ENCODE results near the gene TIMELESS.

DNA sequence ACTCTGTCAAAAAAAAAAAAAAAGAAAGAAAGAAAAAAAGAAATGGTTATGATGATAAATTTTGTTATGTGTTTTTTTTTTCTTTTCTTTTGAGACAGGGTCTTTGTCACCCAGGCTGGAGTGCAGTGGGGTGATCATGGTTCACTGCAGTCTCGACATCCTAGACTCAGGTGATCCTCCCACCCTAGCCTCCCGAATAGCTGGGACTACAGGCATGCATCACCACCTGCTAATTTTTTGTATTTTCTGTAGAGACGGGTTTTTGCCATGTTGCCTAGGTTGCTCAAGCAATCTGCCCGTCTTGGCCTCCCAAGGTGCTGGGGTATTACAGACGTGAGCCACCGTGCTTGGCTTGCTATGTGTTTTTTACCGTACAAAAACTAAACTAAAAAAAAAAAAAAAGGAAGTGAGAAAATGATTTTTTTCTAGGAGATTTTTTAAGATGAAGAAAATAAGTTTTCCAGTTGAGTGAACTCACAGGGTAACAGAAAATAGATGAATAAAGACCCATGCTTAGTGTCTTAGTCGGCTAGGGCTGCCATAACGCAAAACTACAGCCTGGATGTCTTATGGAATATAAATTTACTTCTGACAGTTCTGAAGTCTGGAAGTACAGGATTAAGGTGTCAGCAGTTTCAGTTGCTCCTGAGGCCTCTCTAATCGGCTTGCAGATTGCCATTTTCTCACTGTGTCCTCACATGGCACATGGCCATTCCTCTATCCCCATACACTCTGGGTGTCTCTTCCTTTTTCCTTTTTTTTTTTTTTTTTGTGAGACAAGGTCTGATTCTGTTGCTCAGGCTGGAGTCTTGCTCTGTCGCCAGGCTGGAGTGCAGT lies 73.4 kb downstream of the TIMELESS start:
- TF ChIP-seq, protein P1, sequence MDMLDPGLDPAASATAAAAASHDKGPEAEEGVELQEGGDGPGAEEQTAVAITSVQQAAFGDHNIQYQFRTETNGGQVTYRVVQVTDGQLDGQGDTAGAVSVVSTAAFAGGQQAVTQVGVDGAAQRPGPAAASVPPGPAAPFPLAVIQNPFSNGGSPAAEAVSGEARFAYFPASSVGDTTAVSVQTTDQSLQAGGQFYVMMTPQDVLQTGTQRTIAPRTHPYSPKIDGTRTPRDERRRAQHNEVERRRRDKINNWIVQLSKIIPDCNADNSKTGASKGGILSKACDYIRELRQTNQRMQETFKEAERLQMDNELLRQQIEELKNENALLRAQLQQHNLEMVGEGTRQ (IDR thresholded peaks at IDR 0.05; ENCODE audit: borderline replicate concordance, low read depth, low read length), result no peak
- TF ChIP-seq POLR2A (IDR thresholded peaks at IDR 0.05; ENCODE audit: low read depth, low read length) (no peak), EZH2 (IDR thresholded peaks at IDR 0.05; ENCODE audit: borderline replicate concordance, control insufficient read depth, low read depth, low read length) (no peak), SP1 (IDR thresholded peaks at IDR 0.05; ENCODE audit: low read depth, low read length) (no peak), KDM1A (IDR thresholded peaks at IDR 0.05; ENCODE audit: borderline replicate concordance) (no peak), IRF4 (IDR thresholded peaks at IDR 0.05; ENCODE audit: low read depth, low read length) (no peak), SMC3 (IDR thresholded peaks at IDR 0.05; ENCODE audit: borderline replicate concordance, low read length) (no peak), PAX8 (IDR thresholded peaks at IDR 0.05) (no peak), CREB1 (IDR thresholded peaks at IDR 0.05; ENCODE audit: low read depth) (no peak)
- TF ChIP-seq, protein P2, sequence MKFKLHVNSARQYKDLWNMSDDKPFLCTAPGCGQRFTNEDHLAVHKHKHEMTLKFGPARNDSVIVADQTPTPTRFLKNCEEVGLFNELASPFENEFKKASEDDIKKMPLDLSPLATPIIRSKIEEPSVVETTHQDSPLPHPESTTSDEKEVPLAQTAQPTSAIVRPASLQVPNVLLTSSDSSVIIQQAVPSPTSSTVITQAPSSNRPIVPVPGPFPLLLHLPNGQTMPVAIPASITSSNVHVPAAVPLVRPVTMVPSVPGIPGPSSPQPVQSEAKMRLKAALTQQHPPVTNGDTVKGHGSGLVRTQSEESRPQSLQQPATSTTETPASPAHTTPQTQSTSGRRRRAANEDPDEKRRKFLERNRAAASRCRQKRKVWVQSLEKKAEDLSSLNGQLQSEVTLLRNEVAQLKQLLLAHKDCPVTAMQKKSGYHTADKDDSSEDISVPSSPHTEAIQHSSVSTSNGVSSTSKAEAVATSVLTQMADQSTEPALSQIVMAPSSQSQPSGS (IDR thresholded peaks at IDR 0.05; ENCODE audit: low read length), result no peak
- TF ChIP-seq, protein P3, sequence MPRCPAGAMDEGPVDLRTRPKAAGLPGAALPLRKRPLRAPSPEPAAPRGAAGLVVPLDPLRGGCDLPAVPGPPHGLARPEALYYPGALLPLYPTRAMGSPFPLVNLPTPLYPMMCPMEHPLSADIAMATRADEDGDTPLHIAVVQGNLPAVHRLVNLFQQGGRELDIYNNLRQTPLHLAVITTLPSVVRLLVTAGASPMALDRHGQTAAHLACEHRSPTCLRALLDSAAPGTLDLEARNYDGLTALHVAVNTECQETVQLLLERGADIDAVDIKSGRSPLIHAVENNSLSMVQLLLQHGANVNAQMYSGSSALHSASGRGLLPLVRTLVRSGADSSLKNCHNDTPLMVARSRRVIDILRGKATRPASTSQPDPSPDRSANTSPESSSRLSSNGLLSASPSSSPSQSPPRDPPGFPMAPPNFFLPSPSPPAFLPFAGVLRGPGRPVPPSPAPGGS (IDR thresholded peaks at IDR 0.05; ENCODE audit: borderline replicate concordance, insufficient read depth, low read depth, low read length, poor library complexity, severe bottlenecking), result no peak

Data from GM12878 (cell line).